Measurements from ENCODE around the gene SLC38A10. TPM values are rescaled to one million over a fixed set of nuclear protein-coding genes. Genes with fewer than 3 reads are reported as not detected.

The SLC38A10 gene
- total and polyA plus RNA-seq, 10 of the 15 experiments (the other 5 are each of a cell fraction or from before 2014, with no cell fraction given): 0.52 to 67.9 (median 22.1) TPM

DNA sequence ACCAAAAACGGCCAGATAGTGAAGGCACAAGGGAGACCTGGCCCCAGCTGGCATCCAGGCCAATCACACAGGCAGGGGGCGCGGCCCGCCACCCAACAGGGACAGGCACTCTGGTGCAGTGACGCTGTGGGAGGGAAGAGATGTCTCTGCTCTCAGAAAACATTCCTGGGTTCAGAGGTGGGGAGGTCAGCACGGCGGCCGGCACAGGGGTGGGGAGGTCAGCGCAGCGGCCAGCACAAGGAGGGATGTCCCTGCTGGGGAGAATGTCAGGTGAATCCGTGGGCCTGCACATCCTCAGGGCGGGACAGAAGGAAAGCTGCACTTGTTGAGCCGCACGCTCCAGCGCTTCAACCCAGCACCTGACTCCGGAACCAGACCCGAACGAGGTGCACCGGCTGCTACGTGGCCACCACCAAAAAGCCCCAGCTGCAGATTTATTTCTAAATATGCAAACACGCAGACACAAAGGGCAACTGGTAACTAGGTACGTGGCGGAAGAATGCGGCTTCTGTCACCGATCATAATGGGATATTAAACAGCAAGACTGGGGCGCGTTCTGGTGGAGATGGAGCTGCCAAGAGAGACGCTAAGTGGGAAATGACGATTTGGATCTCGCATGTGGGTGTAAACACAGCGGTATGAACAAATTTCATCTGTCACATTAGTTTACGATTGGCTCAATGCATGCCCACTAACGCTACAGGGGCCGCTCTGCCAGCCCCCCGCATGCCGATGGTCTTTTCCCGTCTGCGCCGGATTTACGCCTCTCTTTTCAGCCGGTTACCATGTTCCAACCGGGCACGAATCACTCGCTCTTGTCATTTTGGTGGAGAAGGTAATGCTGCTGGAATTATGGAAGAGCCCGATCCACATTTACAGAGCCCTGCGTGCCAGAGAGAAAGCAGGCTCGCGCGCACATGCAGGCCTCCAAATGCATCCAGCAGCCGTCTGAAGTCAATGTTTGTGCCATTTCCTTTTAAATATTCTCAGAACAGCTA is 15.5 kb downstream of the SLC38A10 start:
- no peak overlapping the region for H3K4me2 ChIP-seq (ENCODE audit: control insufficient read depth, insufficient read depth)
- WGBS (ENCODE audit: insufficient coverage, insufficient replicate concordance, low lambda C conversion rate, missing lambda C conversion rate): 98% methylated on average over 50 of the region's 50 CpGs
- in situ Hi-C loops (cut with MboI): no loop called here
- FAIRE-seq (no peak), DNase-seq (ENCODE audit: low read depth, low spot score) (no peak), ATAC-seq (no peak)
- peaks cover 15 to 16% of the 10 kb centered on the region in 2 experiments for H3K36me3 ChIP-seq (ENCODE audit: control insufficient read depth in 2 of 2, insufficient read depth in 2 of 2, low read length in 1 of 2)
- no peaks in the 10 kb centered on the region for H3K9me3 ChIP-seq (replicated peaks; ENCODE audit: control insufficient read depth, insufficient read depth, low read length)
- intact Hi-C loops (cut with micrococcal nuclease; ENCODE audit: unreplicated experiment): no loop called here
- SMC1A ChIA-PET (ENCODE audit: uncharacterized antibody, unreplicated experiment): no interaction called here
- no peak overlapping the region for H3K27ac ChIP-seq (ENCODE audit: control insufficient read depth, insufficient read depth)
- H3K9ac ChIP-seq (ENCODE audit: control insufficient read depth, insufficient read depth, low read length): no peak overlapping the region
- no peak overlapping the region for H3K4me3 ChIP-seq
- no peaks in the 10 kb centered on the region for H3K27me3 ChIP-seq (replicated peaks in 1 of 2; ENCODE audit: control insufficient read depth in 2 of 2, insufficient read depth in 2 of 2, low read length in 1 of 2)
- no peaks in the 10 kb centered on the region for H3K79me2 ChIP-seq (ENCODE audit: control insufficient read depth, insufficient read depth, low read length)
- RAD21 ChIA-PET (ENCODE audit: unreplicated experiment): no interaction called here
- H4K20me1 ChIP-seq (ENCODE audit: control insufficient read depth, insufficient read depth): no peaks in the 10 kb centered on the region
- CTCF ChIA-PET: no interaction called here
- no peak for TF ChIP-seq NFYA (IDR thresholded peaks at IDR 0.05; ENCODE audit: borderline replicate concordance, low read depth, low read length)
- POLR2A ChIA-PET: no interaction called here
- H3K4me1 ChIP-seq (ENCODE audit: control insufficient read depth, insufficient read depth, low read length): no peaks in the 10 kb centered on the region
- H2AFZ ChIP-seq (ENCODE audit: control insufficient read depth, low read depth, low read length): no peak overlapping the region
- no TSS peak for BruUV-seq (replicated peaks)

DNA sequence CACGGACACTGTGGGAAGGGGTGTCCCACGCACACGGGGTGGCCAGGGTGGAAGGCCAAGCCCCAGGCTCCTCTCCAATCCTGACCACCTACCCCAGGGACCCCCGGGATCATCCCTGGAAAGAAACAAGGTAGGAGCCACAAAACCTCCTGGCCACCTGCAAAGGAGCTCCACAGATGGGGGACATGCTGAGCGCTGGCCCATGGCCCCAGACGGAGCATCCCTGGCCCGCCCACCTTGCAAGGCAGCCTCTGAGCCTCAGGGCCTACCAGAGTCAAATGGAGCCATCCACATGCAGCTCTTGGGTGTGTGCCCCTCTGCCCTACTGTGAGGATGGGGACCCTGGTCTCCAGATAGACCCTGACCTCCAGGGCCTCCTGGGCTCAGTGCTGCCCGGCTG is 16.3 kb downstream of the SLC38A10 start:
- Histone ChIP-seq H3K36me3 (ENCODE audit: control insufficient read depth in 2 of 2, insufficient read depth in 2 of 2, low read length in 1 of 2) (peaks cover 20 to 21% of the 10 kb centered on the region in 2 experiments), H3K9me3 (replicated peaks; ENCODE audit: control insufficient read depth, insufficient read depth, low read length) (no peaks in the 10 kb centered on the region), H3K4me3 (no peak overlapping the region), H3K9ac (ENCODE audit: control insufficient read depth, insufficient read depth, low read length) (no peak overlapping the region), H3K4me1 (ENCODE audit: control insufficient read depth, insufficient read depth, low read length) (no peaks in the 10 kb centered on the region), H3K27ac (ENCODE audit: control insufficient read depth, insufficient read depth) (no peak overlapping the region), H3K79me2 (ENCODE audit: control insufficient read depth, insufficient read depth, low read length) (no peaks in the 10 kb centered on the region), H4K20me1 (ENCODE audit: control insufficient read depth, insufficient read depth) (no peaks in the 10 kb centered on the region), H2AFZ (ENCODE audit: control insufficient read depth, low read depth, low read length) (no peak overlapping the region), H3K4me2 (ENCODE audit: control insufficient read depth, insufficient read depth) (no peak overlapping the region), H3K27me3 (replicated peaks in 1 of 2; ENCODE audit: control insufficient read depth in 2 of 2, insufficient read depth in 2 of 2, low read length in 1 of 2) (no peaks in the 10 kb centered on the region)
- POLR2A ChIA-PET: no interaction called here
- intact Hi-C loops (cut with micrococcal nuclease; ENCODE audit: unreplicated experiment) (no loop called here), in situ Hi-C loops (cut with MboI) (no loop called here)
- FAIRE-seq (no peak), ATAC-seq (no peak), DNase-seq (ENCODE audit: low read depth, low spot score) (no peak)
- SMC1A ChIA-PET (ENCODE audit: uncharacterized antibody, unreplicated experiment): no interaction called here
- WGBS (ENCODE audit: insufficient coverage, insufficient replicate concordance, low lambda C conversion rate, missing lambda C conversion rate): 95% methylated on average over 8 of the region's 8 CpGs
- CTCF ChIA-PET: interaction anchor here (0.8 kb wide), 1 partner anchor 26 kb away, joined by 3 read pairs; no protein-coding TSS in a partner anchor
- RAD21 ChIA-PET (ENCODE audit: unreplicated experiment): no interaction called here
- TF ChIP-seq, protein P1, sequence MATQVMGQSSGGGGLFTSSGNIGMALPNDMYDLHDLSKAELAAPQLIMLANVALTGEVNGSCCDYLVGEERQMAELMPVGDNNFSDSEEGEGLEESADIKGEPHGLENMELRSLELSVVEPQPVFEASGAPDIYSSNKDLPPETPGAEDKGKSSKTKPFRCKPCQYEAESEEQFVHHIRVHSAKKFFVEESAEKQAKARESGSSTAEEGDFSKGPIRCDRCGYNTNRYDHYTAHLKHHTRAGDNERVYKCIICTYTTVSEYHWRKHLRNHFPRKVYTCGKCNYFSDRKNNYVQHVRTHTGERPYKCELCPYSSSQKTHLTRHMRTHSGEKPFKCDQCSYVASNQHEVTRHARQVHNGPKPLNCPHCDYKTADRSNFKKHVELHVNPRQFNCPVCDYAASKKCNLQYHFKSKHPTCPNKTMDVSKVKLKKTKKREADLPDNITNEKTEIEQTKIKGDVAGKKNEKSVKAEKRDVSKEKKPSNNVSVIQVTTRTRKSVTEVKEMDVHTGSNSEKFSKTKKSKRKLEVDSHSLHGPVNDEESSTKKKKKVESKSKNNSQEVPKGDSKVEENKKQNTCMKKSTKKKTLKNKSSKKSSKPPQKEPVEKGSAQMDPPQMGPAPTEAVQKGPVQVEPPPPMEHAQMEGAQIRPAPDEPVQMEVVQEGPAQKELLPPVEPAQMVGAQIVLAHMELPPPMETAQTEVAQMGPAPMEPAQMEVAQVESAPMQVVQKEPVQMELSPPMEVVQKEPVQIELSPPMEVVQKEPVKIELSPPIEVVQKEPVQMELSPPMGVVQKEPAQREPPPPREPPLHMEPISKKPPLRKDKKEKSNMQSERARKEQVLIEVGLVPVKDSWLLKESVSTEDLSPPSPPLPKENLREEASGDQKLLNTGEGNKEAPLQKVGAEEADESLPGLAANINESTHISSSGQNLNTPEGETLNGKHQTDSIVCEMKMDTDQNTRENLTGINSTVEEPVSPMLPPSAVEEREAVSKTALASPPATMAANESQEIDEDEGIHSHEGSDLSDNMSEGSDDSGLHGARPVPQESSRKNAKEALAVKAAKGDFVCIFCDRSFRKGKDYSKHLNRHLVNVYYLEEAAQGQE (IDR thresholded peaks at IDR 0.05; ENCODE audit: low read depth, low read length): no peak
- TF ChIP-seq ETV6 (conservative IDR thresholded peaks at IDR 0.05 in 1 of 2, IDR thresholded peaks at IDR 0.05 in 1 of 2; ENCODE audit: borderline replicate concordance in 1 of 2, low read depth in 1 of 2) (no peak), PAX8 (IDR thresholded peaks at IDR 0.05) (no peak), ZNF207 (IDR thresholded peaks at IDR 0.05; ENCODE audit: borderline replicate concordance) (no peak), RUNX3 (IDR thresholded peaks at IDR 0.05; ENCODE audit: low read length) (no peak), TCF7 (IDR thresholded peaks at IDR 0.05; ENCODE audit: borderline replicate concordance) (no peak), ZSCAN29 (IDR thresholded peaks at IDR 0.05) (no peak), SRF (IDR thresholded peaks at IDR 0.05; ENCODE audit: low read depth in 2 of 2, low read length in 2 of 2) (no peak), FOXM1 (IDR thresholded peaks at IDR 0.05; ENCODE audit: low read depth, low read length) (no peak), HDAC6 (IDR thresholded peaks at IDR 0.05; ENCODE audit: unreplicated experiment) (no peak)
- TF ChIP-seq, protein P2, sequence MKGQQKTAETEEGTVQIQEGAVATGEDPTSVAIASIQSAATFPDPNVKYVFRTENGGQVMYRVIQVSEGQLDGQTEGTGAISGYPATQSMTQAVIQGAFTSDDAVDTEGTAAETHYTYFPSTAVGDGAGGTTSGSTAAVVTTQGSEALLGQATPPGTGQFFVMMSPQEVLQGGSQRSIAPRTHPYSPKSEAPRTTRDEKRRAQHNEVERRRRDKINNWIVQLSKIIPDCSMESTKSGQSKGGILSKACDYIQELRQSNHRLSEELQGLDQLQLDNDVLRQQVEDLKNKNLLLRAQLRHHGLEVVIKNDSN (IDR thresholded peaks at IDR 0.05; ENCODE audit: borderline replicate concordance, extremely low read length, insufficient read depth, low read depth, low read length): no peak
- no TSS peak for BruUV-seq (replicated peaks)
